GM21360 (cell line): ENCODE data around the gene GSC2.
A peak's percentile ranks its signal among the peaks of the same experiment; 100 is the strongest.

Source experiments
- ATAC-seq: cut with Tn5 transposase; IDR thresholded peaks from one replicate; pipeline ENCODE4 v1.9.1; 2021; ENCODE audit warnings: mild to moderate bottlenecking, moderate library complexity; ENCODE audit not compliant: unreplicated experiment

Gene GSC2

DNA sequence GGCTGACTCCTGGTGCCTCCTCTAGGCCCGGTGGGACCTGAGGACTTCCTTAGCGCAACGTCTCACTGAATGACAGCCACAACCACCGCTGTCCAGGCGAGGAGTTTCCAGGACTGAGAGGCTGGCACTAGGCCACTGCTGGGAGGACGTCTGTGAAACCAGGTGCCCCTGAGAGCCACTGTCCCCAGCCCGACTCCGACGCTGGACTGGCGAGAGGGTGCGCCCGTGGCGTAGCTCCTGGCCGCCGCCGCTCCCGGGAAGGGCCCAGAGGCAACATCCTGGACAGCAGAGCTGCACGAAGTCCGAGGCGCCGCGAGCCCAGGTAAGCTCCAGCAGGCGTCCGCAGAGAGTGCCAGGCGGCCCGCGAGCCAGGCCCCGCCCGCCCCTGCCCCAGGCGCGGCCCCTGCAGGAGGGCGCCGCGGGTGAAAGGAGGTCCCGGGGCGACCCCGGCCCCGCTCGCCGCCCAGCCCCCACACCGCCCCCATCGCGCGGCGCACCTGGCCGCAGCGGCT, 28.4 kb downstream of the GSC2 start:
- ATAC-seq: peak; percentile 9

DNA sequence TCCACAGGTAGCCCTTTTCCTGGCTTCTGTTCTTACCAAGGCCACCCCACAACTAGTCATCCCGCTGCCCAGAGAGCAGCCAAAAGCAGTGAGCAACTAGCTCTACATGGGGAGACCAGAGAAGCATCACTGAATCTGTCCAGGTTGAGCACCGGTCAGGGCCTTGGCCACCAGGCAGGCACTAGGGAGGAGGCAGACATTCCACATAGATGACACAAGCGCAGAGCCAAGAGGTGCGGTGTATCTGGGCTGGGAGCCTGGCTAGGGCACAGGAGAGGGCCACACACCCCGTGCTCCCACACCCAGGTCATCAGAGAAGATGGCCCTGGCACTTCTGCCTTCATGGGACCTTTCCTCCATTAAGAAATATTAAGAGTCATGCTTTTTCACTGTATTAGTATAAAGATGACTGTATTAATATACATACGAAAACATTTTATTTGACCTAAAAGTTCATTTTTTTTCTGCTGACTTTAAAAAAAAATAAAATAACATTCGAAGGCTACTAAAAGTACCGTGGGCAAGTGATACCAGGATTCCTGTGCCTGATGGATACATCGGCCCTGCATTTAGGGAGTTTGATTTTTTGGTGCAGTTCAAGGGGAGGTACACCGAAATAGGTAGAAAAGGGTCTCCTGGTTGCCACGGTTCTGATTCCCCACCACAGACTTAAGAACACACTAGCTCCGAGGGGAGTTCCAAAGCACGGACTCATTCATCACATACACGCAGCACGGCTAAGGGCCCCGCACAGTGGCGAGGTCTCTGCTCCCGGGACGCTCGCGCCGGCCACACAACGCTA, 29.1 kb downstream of the GSC2 start:
- peak; percentile 5 for ATAC-seq

- ATAC-seq: no peak
These were observed 30.1 kb downstream of the GSC2 start for GRCh38 chr22:19119949-19120348.

- ATAC-seq: no peak
These were observed 31.7 kb downstream of the GSC2 start for GRCh38 chr22:19118329-19118880.

DNA sequence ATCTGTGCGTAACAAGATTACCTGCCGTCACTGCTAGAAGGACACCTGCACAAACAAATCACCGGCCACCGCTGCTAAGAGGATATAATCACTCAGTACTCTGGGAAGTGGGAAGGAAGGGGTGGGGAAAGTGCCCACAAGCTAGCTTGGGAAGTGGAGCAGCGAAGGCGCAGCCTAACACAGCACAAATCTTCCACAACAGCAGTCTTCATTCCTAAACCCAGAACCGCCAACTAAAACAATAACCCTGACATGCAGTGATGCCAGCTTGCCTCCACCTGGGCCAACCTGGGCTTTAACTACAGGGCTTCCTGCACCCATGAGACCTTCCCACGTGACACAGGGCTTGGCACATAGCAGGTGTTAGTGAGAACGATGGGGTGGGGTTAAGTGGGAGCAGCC, 33.0 kb downstream of the GSC2 start:
- ATAC-seq: no peak

- no peak for ATAC-seq
These were observed 34.5 kb downstream of the GSC2 start for GRCh38 chr22:19115628-19116027.

DNA sequence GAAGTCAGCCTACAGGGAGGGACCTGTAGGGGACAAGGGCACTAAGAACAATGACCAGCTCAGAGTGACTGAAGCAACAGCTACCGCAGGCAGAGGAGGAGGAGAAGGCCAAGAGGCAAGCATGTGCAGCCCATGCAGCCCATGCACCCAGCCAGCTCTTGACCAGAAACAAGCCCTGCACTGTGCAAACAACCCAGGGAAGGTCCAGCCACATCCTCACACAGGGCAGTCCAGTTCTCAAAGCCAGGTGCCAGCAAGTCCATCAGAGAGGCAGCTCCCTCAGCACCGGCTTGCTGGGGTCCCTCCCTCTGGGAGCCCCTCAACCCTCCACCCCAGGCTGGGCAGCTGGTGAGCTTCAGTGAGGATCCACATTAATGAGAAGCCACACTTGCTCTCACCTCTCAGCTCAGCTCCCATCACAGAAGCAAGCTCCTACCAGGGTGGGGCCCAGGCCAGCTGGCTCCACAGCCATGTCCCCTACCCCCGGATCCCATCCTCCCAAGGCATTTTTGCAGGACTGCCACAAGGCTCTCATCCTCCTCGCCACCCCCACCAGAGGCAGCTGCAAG, 35.0 kb downstream of the GSC2 start:
- no peak for ATAC-seq

DNA sequence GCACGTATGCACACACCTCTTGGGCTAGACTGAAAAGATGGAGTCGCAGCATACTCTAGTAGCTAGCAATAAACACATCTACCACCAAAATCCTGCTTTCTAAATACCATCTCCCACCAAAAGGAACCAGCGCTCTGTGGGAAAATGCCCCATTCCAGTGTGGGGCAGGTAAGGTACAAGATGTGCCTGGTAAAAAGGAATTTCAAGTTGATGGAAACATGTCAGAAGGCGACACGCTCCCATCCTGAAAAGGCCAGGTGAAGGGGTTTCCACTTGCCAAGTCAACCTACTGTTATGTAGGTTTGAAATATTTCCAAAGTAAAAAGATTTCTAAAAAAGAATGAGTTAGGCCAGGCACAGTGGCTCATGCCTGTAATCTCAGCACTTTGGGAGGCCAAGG, 36.7 kb downstream of the GSC2 start:
- no peak for ATAC-seq

- ATAC-seq: no peak
These were observed 38.5 kb downstream of the GSC2 start for GRCh38 chr22:19111584-19111983.

DNA sequence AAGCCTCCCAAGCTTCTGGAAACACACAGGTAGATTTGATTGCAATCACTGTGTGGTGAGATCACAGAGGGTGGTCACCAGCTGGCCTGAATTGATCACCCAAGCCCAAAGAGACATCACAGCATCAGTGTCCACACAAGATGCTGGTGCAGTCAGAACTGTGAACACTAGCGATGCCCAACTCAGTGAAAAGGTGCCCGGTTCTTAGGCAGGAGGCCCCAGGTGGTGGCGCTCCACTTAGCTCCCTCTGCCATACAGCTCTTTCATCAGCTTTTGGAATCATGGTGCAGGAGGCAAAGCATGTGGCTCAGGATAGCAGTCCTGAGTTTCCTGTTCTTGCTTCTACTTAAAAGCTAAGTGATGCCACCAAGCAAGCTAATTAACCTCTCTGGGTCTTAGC, 39.0 kb downstream of the GSC2 start:
- ATAC-seq: no peak

- no peak for ATAC-seq
These were observed 39.4 kb downstream of the GSC2 start for GRCh38 chr22:19110646-19111045.

DNA sequence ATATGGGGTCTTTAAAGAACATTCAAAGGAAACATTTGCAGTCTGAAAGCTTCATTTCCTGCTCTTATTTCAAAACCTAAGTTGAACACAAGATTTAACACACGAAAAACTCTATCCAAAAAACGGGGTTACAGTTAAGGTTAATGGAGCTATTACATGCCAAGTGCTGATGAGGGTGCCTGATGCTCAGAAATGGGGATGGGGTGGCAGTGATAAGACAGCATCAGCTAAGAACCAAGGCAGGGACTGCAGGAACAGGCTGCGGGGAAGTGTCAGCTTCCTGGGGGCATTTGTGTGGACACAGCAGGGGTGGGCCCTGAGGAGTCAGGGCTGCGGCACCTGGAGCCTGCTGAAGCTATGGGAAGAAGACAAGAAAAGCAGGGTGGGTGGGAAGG, 40.0 kb downstream of the GSC2 start:
- ATAC-seq: no peak

- ATAC-seq: peak; percentile 65
These were observed 40.7 kb downstream of the GSC2 start for GRCh38 chr22:19109198-19110063.

DNA sequence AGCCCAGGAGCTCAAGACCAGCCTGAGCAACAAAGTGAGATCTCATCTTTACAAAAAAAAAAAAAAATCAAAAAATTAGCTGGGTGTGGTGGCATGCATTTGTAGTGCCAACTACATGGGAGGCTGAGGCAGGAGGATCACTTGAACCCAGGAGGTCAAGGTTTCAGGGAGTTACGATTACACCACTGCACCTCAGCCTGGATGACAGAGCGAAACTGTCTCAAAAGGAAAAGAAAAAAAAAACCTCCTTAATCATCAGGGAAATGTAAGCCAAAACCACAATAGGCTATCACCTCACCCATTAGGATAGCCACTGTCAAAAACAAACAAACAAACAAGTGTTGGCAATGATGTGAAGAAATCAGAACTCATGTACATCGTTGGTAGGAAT, 41.3 kb downstream of the GSC2 start:
- no peak for ATAC-seq

GRCh38 chr22:19107730-19108074, 42.4 kb downstream of the GSC2 start:
- ATAC-seq: no peak

GRCh38 chr22:19106886-19107729, 43.0 kb downstream of the GSC2 start:
- ATAC-seq: no peak

GRCh38 chr22:19105867-19106802, 44.0 kb downstream of the GSC2 start:
- no peak for ATAC-seq

DNA sequence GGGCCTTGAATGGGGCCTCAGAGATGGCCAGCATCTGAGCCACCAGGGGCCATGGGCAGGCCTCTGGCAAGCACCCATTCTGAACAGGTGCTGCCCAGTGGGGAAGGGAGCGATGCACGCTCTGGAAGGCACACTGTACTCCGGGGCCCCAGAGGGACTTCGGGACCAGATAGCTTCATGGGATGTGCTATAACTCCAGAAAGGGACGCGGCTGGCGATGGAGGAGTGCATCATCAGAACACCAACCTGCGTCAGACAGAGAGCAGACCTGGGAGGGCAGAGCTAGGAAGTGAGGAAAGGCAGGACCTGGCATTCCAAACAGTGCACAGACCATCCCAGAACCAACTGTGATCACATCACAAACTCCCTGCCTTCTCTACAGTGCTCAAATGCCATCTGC, 44.6 kb downstream of the GSC2 start:
- ATAC-seq: no peak
